ENCODE results near the gene CACNA2D1. TPM values are rescaled to one million over a fixed set of nuclear protein-coding genes. Genes with fewer than 3 reads are reported as not detected.

CACNA2D1 gene
- total RNA-seq, 1 experiment from 2014 or later = 0.27 TPM

DNA sequence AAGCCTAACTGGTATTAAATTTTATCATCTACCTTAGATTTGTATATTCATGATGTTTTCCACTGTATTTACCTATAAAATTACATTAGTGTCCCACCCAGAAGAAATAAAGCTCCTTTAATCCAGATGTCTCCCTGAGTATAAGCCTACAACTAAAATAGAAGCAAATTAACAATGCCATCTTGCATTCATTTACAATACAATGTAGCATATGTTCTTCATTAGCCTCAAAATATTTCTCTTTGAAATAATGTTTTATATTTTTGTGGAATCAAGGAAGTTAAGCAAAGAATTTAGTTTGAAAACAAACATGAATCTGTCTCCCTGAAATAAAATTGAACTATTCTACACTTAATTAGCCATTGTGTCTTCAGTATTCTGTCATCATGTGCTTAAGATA, 112.3 kb downstream of the CACNA2D1 start (continued):
- TF ChIP-seq, protein P1, sequence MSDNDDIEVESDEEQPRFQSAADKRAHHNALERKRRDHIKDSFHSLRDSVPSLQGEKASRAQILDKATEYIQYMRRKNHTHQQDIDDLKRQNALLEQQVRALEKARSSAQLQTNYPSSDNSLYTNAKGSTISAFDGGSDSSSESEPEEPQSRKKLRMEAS (IDR thresholded peaks at IDR 0.05) = no peak
- no peak for TF ChIP-seq ZFX (IDR thresholded peaks at IDR 0.05)
- no peak for TF ChIP-seq CEBPB (IDR thresholded peaks at IDR 0.05; ENCODE audit: low read depth)
- no peak for TF ChIP-seq JUND (IDR thresholded peaks at IDR 0.05)
- TF ChIP-seq CBX3 (IDR thresholded peaks at IDR 0.05; ENCODE audit: low read depth) = no peak

DNA sequence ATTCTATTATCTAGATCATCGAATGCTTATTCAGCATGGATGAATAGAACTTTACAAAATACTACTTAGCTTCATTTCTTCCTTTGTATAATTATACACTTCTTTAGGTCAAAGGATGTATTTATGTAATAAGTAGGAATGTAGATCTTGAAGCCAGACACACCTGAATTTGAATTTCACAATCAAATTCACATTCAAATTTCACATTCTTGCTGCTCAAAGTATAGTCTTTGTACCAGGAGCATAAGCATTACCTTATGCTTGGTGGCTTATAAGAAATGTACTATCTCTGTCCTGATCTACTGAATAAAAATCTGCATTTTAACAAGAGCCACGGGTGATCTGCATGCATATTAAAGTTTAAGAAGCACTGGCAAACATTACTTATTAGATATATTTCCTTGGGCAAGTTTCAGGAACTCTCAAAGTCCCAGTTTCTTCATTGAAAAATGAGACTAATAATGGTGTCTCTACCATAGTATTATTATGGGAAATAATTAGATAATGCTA, 112.8 kb downstream of the CACNA2D1 start:
- POLR2A ChIA-PET = no interaction called here
- H3K4me1 ChIP-seq (ENCODE audit: control insufficient read depth in 1 of 2, insufficient read depth in 2 of 2, low read length in 2 of 2) = no peaks in the 10 kb centered on the region
- no peaks in the 10 kb centered on the region for H3K9me3 ChIP-seq (ENCODE audit: control insufficient read depth in 1 of 2, insufficient read depth in 1 of 2, low read depth in 1 of 2, low read length in 2 of 2)
- no peak overlapping the region for H3K4me3 ChIP-seq (replicated peaks in 1 of 2; ENCODE audit: low read depth in 1 of 2, low read length in 2 of 2)
- no peak overlapping the region for H2AFZ ChIP-seq (ENCODE audit: low read depth, low read length, poor library complexity, severe bottlenecking)
- H3K4me2 ChIP-seq (ENCODE audit: low read length) = no peak overlapping the region
- no peak overlapping the region for H3K27ac ChIP-seq (ENCODE audit: low read depth, low read length)
- no peak for ATAC-seq
- no peaks in the 10 kb centered on the region for H3K79me2 ChIP-seq (ENCODE audit: insufficient read depth, low read length)
- RAD21 ChIA-PET (ENCODE audit: low non-redundant PET in 1 of 2, low total read pairs in 2 of 2, uncharacterized antibody in 2 of 2, unreplicated experiment in 2 of 2) = no interaction called here
- H3K27me3 ChIP-seq (ENCODE audit: insufficient read depth, low read length) = no peaks in the 10 kb centered on the region
- no peaks in the 10 kb centered on the region for H4K20me1 ChIP-seq (ENCODE audit: insufficient read depth)
- H3K9me2 ChIP-seq (ENCODE audit: insufficient read depth) = no peaks in the 10 kb centered on the region
- H3K36me3 ChIP-seq (ENCODE audit: control insufficient read depth in 1 of 2, insufficient read depth in 2 of 2, low read length in 2 of 2) = no peaks in the 10 kb centered on the region
- DNase-seq (ENCODE audit: low read depth, low spot score) = no peak
- TF ChIP-seq SP1 (IDR thresholded peaks at IDR 0.05; ENCODE audit: low read depth) (no peak), ZNF274 (IDR thresholded peaks at IDR 0.05; ENCODE audit: low read depth, low read length) (no peak)
- TF ChIP-seq, protein P2, sequence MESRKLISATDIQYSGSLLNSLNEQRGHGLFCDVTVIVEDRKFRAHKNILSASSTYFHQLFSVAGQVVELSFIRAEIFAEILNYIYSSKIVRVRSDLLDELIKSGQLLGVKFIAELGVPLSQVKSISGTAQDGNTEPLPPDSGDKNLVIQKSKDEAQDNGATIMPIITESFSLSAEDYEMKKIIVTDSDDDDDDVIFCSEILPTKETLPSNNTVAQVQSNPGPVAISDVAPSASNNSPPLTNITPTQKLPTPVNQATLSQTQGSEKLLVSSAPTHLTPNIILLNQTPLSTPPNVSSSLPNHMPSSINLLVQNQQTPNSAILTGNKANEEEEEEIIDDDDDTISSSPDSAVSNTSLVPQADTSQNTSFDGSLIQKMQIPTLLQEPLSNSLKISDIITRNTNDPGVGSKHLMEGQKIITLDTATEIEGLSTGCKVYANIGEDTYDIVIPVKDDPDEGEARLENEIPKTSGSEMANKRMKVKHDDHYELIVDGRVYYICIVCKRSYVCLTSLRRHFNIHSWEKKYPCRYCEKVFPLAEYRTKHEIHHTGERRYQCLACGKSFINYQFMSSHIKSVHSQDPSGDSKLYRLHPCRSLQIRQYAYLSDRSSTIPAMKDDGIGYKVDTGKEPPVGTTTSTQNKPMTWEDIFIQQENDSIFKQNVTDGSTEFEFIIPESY (IDR thresholded peaks at IDR 0.05; ENCODE audit: extremely low read depth, insufficient replicate concordance, low read length) = no peak
- intact Hi-C loops (cut with micrococcal nuclease) = no loop called here
- no TSS peak for BruUV-seq (replicated peaks)
- CTCF ChIA-PET = no interaction called here
- no peak overlapping the region for H3K9ac ChIP-seq (ENCODE audit: low read length)

All from HCT116 (cell line).